Thoracic aorta (tissue), 2 donors: Measurements from ENCODE around the gene PDE1C. TPM values are rescaled to one million over a fixed set of nuclear protein-coding genes. Genes with fewer than 3 reads are reported as not detected.

Source experiments
- ATAC-seq: fragments of 150-250 bp; one replicate; pipeline ENCODE4 v1.8.0; 2017; ENCODE audit warnings: low read depth; ENCODE audit not compliant: insufficient number of reproducible peaks, low FRiP score
- DNase-seq: peaks from one replicate; pipeline ENCODE4 v3.0.0-alpha.2; 2020; ENCODE audit warnings: low spot score
- H3K27ac ChIP-seq, 2 donors: fragments of 200-600 bp; sonication (generic); 1 replicate in 1 of 2; 2 replicates in 1 of 2; pipeline ENCODE4 v1.5.1; 2016; ENCODE audit warnings: mild to moderate bottlenecking in 2 of 2, moderate library complexity in 2 of 2
- H3K27me3 ChIP-seq: fragments of 200-600 bp; sonication (generic); replicated peaks from 2 replicates; pipeline ENCODE4 v1.6.0; 2016; ENCODE audit warnings: mild to moderate bottlenecking; ENCODE audit not compliant: insufficient read depth
- H3K36me3 ChIP-seq: fragments of 200-600 bp; sonication (generic); one replicate; pipeline ENCODE4 v1.5.1; 2016
- H3K4me1 ChIP-seq, 2 donors: fragments of 200-600 bp; sonication (generic); 1 replicate in 1 of 2; 2 replicates in 1 of 2; pipeline versions ENCODE4 v1.5.1 to v1.6.0; 2016; ENCODE audit warnings: low read depth in 2 of 2, mild to moderate bottlenecking in 1 of 2; ENCODE audit not compliant: control insufficient read depth in 1 of 2
- H3K4me3 ChIP-seq: fragments of 200-600 bp; sonication (generic); 2 replicates; pipeline ENCODE4 v1.5.1; 2016; ENCODE audit warnings: mild to moderate bottlenecking
- H3K9me3 ChIP-seq: fragments of 200-600 bp; sonication (generic); 2 replicates; pipeline ENCODE4 v1.5.1; 2016
- total RNA-seq, 2 donors: library from RNA; depleted of rRNA; stranded (reverse); fragments of >200 nt; gene quantifications; one replicate each; pipeline versions ENCODE4 v1.1.0 to v1.2.3, GENCODE V29; 2016
- TF ChIP-seq, protein P1 (sequence below): fragments of 200-600 bp; sonication (generic); IDR thresholded peaks from one replicate; pipeline ENCODE4 v1.5.1; 2019; ENCODE audit warnings: antibody characterized with exemption

Gene PDE1C
- total RNA-seq, 2 donors from 2014 or later: 4.6 to 12.1 TPM

DNA sequence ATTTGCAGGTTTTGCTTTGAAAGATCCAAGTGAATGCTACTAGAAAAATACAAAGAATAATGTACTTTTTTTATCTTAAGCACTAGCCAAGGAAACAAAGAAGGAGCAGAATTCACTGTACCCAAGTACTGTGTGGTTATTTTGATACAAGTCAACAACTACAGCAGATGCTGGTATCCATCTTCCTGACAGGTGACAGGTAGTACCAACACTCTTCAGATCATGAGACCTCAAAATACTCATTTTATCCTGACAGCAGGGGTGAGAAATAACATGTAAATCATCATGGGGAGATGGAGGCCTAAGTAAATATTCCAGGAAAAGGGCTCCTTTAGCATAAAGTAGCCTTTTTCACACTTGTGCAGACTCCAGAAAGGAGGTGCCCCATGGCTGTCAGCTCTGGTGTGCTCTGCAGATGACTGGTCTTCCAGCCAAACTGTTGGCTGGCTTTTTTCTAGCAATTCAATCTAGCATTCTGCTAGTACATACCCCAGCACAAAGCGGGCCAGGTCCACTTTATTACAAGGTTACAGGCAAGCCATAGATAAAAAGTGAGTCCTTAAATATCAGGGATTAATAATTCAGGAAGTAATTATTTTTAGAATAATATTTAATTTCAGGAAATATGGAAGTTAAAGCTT lies 90.4 kb downstream of the PDE1C start:
- DNase-seq: no peak
- Histone ChIP-seq H3K27ac (no peak overlapping the region), H3K4me1 (no peaks in the 10 kb centered on the region), H3K4me3 (no peak overlapping the region), H3K9me3 (no peaks in the 10 kb centered on the region), H3K36me3 (no peaks in the 10 kb centered on the region), H3K27me3 (no peaks in the 10 kb centered on the region)
- no peak for ATAC-seq
- TF ChIP-seq, protein P1, sequence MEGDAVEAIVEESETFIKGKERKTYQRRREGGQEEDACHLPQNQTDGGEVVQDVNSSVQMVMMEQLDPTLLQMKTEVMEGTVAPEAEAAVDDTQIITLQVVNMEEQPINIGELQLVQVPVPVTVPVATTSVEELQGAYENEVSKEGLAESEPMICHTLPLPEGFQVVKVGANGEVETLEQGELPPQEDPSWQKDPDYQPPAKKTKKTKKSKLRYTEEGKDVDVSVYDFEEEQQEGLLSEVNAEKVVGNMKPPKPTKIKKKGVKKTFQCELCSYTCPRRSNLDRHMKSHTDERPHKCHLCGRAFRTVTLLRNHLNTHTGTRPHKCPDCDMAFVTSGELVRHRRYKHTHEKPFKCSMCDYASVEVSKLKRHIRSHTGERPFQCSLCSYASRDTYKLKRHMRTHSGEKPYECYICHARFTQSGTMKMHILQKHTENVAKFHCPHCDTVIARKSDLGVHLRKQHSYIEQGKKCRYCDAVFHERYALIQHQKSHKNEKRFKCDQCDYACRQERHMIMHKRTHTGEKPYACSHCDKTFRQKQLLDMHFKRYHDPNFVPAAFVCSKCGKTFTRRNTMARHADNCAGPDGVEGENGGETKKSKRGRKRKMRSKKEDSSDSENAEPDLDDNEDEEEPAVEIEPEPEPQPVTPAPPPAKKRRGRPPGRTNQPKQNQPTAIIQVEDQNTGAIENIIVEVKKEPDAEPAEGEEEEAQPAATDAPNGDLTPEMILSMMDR: no peak

DNA sequence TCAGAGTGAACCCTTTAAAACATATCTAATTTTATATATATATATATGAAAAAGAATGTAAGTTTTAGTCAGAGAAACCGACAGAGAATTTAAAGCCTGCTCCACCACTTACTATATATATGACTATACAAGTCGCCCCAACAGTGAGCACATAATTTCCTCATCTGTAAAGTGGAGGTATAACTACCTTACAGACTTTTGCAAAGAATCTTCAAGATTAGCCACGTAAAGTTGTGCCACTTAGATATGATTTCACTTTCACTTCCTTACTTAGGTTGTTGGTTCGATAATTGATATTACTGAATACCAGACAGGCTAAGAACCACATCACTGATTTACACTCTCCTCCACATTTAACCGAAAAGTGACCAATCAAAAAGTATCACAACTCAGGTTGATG lies 94.7 kb downstream of the PDE1C start:
- Histone ChIP-seq H3K4me1 (no peaks in the 10 kb centered on the region), H3K27ac (no peak overlapping the region), H3K36me3 (no peaks in the 10 kb centered on the region), H3K4me3 (no peak overlapping the region), H3K27me3 (no peaks in the 10 kb centered on the region), H3K9me3 (no peaks in the 10 kb centered on the region)
- TF ChIP-seq, protein P1: no peak
- DNase-seq (no peak), ATAC-seq (no peak)

DNA sequence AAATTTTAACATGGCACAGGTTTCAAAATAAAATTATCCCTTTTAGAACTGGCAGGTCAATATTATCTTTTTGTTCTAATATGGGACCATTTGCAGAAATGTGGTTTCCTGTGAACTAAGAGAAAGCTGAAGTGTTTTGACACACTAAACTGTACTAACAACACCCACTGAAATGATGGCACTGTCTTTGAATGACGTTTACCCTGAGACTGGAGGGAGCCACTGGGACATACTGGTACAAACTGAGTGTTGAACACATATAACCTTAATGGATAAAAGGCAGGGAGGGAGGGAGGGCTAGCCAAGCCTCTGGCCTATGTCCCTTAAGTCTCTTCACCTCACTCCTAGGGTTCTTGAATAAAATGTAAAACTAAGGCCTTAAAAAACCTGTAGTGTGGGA lies 95.9 kb downstream of the PDE1C start:
- Histone ChIP-seq H3K4me1 (no peaks in the 10 kb centered on the region), H3K27ac (no peak overlapping the region), H3K36me3 (no peaks in the 10 kb centered on the region), H3K27me3 (no peaks in the 10 kb centered on the region), H3K9me3 (no peaks in the 10 kb centered on the region), H3K4me3 (no peak overlapping the region)
- no peak for DNase-seq
- TF ChIP-seq, protein P1: no peak
- no peak for ATAC-seq

DNA sequence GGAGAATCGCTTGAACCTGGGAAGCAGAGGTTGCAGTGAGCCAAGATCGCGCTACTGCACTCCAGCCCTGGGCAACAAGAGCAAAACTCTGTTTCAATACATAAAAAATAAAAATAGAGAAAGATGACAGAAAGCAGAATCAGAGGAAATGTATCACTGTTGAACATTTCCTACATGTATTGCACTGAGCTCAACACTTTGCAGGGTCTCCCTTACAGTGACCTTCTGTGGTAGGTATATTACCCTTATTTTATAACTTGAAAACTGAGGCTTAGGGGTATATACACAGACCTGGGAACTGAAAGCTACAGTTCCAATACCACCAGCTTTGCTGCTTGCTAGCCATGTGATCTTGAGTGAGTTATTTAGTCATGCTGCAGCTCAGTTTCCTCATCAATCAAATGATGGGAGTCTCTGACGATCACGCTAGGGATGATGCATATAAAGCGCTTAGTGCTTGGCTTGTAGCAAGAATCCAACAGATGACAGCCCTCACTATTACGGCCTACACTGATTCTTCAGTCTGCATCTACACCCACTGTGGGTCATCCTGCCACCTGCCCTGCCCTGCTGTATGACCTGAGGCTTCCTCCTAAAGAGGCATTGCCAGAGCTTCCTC lies 99.0 kb downstream of the PDE1C start:
- no peak for DNase-seq
- TF ChIP-seq, protein P1: no peak

GRCh38 chr7:31970501-31970900 lies 99.7 kb downstream of the PDE1C start:
- Histone ChIP-seq H3K36me3 (no peaks in the 10 kb centered on the region), H3K27ac (no peak overlapping the region), H3K4me1 (no peaks in the 10 kb centered on the region), H3K27me3 (no peaks in the 10 kb centered on the region), H3K9me3 (no peaks in the 10 kb centered on the region), H3K4me3 (no peak overlapping the region)
- no peak for DNase-seq
- TF ChIP-seq, protein P1: no peak
- no peak for ATAC-seq

More for the DNA sequence above, 99.0 kb downstream of the PDE1C start:
- Histone ChIP-seq H3K27me3 (no peaks in the 10 kb centered on the region), H3K36me3 (no peaks in the 10 kb centered on the region), H3K27ac (no peak overlapping the region), H3K4me1 (no peaks in the 10 kb centered on the region), H3K9me3 (no peaks in the 10 kb centered on the region), H3K4me3 (no peak overlapping the region)
- no peak for ATAC-seq
